ENCODE data around the gene HSD17B12.

GRCh38 chr11:43879789-43880639 is 199.5 kb downstream of the HSD17B12 start:
- no peak for TF ChIP-seq POLR2A (IDR thresholded peaks at IDR 0.05)
- no peak for TF ChIP-seq CTCF (IDR thresholded peaks at IDR 0.05)

Data from breast epithelium (tissue), 3 donors.